HL-60 (cell line): Measurements from ENCODE around the gene COMMD1.

ENCODE experiments used
- DNase-seq, 2 experiments: peaks; one replicate each; pipeline ENCODE4 v3.0.0-alpha.2; 2010 to 2020; ENCODE audit warnings: low read depth in 1 of 2, low spot score in 1 of 2
- H3K27ac ChIP-seq: fragments of 250-450 bp; sonication (Bioruptor Pico); replicated peaks from 2 replicates; pipeline ENCODE4 v1.5.1; 2020; ENCODE audit warnings: mild to moderate bottlenecking, moderate library complexity
- H3K27me3 ChIP-seq: fragments of 250-450 bp; sonication (Bioruptor Pico); 2 replicates; pipeline ENCODE4 v1.5.1; 2021; ENCODE audit warnings: mild to moderate bottlenecking, moderate library complexity; ENCODE audit not compliant: insufficient read depth, poor library complexity, severe bottlenecking
- H3K4me3 ChIP-seq: replicated peaks from 2 replicates; pipeline ENCODE4 v1.5.1; 2011; ENCODE audit warnings: mild to moderate bottlenecking, control low read depth, low read length; ENCODE audit not compliant: insufficient read depth
- GABPA ChIP-seq: IDR thresholded peaks from 2 replicates; pipeline ENCODE4 v1.6.1; 2012; ENCODE audit warnings: low read depth
- POLR2AphosphoS5 ChIP-seq: IDR thresholded peaks from 2 replicates; pipeline ENCODE4 v1.6.1; 2012; ENCODE audit warnings: low read depth
- SPI1 ChIP-seq: IDR thresholded peaks from 2 replicates; pipeline ENCODE4 v1.6.1; 2012; ENCODE audit warnings: low read depth, mild to moderate bottlenecking, borderline replicate concordance
- TF ChIP-seq, protein P1 (sequence below): IDR thresholded peaks from 2 replicates; pipeline ENCODE4 v1.6.1; 2012; ENCODE audit warnings: low read depth; ENCODE audit not compliant: insufficient replicate concordance
- TF ChIP-seq, protein P2 (sequence below): IDR thresholded peaks from one replicate; pipeline ENCODE4 v1.5.1; 2011; ENCODE audit warnings: low read length, control low read depth, inconsistent platforms; ENCODE audit not compliant: insufficient read depth

COMMD1 gene

DNA sequence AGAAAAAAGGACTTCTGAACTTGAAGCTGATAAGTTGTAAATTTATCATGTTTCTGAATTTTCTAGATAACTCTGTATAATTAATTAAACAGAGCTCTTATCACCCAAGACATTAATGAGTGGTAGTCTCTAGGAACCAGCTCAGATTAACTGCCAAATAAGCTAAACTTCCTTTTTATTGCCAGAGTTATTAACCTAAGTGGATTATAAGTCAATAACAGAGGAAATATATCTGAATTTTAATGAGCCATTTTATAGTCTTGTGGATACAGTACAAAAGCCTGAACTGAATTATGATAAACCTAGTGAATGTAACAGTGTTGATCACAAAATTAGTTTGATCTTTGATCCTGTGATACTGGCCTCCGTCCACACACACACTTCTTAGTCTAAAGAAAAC is 111.5 kb downstream of the COMMD1 start:
- TF ChIP-seq GABPA (no peak), POLR2AphosphoS5 (no peak)
- TF ChIP-seq, protein P1, sequence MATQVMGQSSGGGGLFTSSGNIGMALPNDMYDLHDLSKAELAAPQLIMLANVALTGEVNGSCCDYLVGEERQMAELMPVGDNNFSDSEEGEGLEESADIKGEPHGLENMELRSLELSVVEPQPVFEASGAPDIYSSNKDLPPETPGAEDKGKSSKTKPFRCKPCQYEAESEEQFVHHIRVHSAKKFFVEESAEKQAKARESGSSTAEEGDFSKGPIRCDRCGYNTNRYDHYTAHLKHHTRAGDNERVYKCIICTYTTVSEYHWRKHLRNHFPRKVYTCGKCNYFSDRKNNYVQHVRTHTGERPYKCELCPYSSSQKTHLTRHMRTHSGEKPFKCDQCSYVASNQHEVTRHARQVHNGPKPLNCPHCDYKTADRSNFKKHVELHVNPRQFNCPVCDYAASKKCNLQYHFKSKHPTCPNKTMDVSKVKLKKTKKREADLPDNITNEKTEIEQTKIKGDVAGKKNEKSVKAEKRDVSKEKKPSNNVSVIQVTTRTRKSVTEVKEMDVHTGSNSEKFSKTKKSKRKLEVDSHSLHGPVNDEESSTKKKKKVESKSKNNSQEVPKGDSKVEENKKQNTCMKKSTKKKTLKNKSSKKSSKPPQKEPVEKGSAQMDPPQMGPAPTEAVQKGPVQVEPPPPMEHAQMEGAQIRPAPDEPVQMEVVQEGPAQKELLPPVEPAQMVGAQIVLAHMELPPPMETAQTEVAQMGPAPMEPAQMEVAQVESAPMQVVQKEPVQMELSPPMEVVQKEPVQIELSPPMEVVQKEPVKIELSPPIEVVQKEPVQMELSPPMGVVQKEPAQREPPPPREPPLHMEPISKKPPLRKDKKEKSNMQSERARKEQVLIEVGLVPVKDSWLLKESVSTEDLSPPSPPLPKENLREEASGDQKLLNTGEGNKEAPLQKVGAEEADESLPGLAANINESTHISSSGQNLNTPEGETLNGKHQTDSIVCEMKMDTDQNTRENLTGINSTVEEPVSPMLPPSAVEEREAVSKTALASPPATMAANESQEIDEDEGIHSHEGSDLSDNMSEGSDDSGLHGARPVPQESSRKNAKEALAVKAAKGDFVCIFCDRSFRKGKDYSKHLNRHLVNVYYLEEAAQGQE = no peak
- H3K27ac ChIP-seq = no peak overlapping the region
- H3K4me3 ChIP-seq = no peak overlapping the region
- no peaks in the 10 kb centered on the region for H3K27me3 ChIP-seq
- no peak for DNase-seq

DNA sequence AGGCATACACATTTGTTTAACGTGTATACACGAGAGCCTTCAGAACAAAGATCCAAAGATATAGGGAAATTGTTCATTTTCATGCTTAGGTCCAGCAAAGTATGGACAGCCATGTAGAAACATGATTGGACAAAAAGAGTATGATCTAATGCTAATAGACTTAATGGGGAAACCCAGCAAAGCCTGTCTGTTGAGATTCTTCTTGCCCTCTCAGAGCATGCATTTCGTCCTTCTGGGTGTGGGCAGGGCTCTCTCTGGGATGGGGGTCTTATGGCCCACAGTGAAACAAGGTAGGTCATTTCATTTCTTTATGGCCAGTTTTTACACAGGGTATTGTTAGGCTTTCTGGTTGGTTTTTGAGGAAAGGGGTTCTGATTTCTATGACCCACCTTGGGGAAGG is 124.4 kb downstream of the COMMD1 start:
- no peak for DNase-seq
- H3K27ac ChIP-seq = no peak overlapping the region
- TF ChIP-seq POLR2AphosphoS5 = no peak
- TF ChIP-seq, protein P1 = no peak
- TF ChIP-seq, protein P2, sequence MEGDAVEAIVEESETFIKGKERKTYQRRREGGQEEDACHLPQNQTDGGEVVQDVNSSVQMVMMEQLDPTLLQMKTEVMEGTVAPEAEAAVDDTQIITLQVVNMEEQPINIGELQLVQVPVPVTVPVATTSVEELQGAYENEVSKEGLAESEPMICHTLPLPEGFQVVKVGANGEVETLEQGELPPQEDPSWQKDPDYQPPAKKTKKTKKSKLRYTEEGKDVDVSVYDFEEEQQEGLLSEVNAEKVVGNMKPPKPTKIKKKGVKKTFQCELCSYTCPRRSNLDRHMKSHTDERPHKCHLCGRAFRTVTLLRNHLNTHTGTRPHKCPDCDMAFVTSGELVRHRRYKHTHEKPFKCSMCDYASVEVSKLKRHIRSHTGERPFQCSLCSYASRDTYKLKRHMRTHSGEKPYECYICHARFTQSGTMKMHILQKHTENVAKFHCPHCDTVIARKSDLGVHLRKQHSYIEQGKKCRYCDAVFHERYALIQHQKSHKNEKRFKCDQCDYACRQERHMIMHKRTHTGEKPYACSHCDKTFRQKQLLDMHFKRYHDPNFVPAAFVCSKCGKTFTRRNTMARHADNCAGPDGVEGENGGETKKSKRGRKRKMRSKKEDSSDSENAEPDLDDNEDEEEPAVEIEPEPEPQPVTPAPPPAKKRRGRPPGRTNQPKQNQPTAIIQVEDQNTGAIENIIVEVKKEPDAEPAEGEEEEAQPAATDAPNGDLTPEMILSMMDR = no peak
- TF ChIP-seq GABPA = no peak
- no peak for TF ChIP-seq SPI1
- H3K27me3 ChIP-seq = no peaks in the 10 kb centered on the region
- no peak overlapping the region for H3K4me3 ChIP-seq

DNA sequence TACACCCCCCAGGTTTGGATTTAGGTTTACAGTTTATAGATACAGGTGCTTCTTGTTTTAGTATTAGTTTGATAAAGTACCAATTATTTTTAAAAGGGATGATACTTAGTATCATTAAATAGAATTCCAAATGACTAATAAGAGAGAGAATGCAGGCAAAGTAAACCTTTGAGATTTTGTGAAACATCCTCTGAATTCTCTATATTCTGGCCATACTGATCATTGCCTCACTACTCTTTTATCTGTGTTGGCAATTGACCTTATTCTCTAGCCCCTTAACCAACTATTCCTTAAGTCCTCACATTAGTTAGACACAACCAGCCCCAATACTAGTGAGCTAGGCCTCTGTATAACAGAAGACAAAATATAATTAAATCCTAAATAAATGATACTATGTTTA is 125.4 kb downstream of the COMMD1 start:
- Histone ChIP-seq H3K27ac (no peak overlapping the region), H3K4me3 (no peak overlapping the region), H3K27me3 (no peaks in the 10 kb centered on the region)
- TF ChIP-seq GABPA = no peak
- TF ChIP-seq POLR2AphosphoS5 = no peak
- no peak for DNase-seq

DNA sequence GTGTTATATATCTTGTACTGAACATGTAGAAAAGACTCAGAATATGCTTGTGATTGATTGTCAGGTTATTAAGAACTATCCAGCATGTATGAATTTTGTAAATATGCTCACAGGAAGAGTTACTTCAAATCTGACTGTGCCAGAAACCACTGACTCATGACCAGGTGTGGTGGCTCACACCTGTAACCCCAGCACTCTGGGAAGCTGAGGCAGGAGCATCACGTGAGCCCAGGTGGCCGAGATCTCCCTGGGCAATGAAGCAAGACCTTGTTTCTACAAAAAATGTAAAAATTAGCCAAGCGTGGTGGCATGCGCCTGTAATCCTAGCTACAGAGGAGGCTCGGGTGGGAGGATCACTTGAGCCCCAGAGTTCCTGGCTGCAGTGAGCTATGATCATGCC is 126.6 kb downstream of the COMMD1 start:
- TF ChIP-seq, protein P1 = no peak
- TF ChIP-seq, protein P2 = no peak
- TF ChIP-seq SPI1 (no peak), POLR2AphosphoS5 (no peak), GABPA (no peak)
- no peak overlapping the region for H3K27ac ChIP-seq

More for the DNA sequence above, 126.6 kb downstream of the COMMD1 start:
- Histone ChIP-seq H3K4me3 (no peak overlapping the region), H3K27me3 (no peaks in the 10 kb centered on the region)
- no peak for DNase-seq
